HG02852 (cell line): ENCODE data around the gene SARS2.

ENCODE experiments used
- ATAC-seq: cut with Tn5 transposase; IDR thresholded peaks from one replicate; pipeline ENCODE4 v1.9.1; 2021; ENCODE audit warnings: mild to moderate bottlenecking, moderate library complexity; ENCODE audit not compliant: unreplicated experiment

SARS2 gene

DNA sequence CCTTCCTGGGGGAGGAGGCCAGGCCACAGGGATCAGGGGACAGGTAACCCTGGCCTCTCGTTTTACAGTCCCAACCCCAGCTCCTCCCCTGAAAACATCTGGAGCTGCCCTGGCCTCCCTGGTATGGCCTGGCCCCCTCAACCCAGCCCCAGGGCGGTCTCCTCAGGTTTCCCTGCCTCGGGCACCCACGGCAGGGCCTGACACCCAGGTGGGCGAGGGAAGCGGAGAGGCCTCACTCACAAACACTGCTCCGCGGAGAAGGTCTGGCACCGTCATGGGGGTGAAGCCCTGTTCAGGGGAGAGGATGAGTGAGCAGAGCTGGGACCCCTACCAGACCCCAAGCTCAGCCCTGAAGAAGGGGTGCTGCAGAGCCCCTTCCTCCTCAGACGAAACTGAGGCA lies 12.0 kb downstream of the SARS2 start:
- no peak for ATAC-seq

DNA sequence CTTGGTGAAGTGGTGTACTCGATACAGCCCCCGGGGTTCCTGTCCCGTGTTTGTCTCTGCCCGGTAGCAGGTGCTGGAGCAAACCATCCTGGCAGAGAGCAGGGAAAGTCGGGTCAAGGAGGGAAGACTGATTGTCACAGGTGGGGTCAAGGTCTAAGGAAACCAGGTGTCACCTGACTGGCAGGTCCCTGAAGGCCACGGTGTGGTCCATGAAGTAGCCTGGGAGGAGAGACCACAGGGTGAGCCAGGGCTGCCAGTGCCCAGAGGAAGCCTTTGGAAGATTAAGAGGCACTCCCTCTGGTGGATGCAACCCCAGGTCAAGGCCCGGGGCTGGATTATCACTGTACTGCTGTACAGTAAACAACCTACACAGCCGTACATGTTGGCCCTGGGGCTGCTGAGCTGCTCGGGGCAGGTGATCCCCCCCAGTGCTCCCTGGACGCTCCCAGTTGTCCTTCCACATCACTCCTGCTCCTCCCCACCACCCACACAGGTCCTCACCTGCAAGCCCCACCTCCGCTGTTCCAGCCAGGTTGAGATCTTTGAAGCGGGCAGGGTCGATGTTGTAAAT lies 12.6 kb downstream of the SARS2 start:
- no peak for ATAC-seq

DNA sequence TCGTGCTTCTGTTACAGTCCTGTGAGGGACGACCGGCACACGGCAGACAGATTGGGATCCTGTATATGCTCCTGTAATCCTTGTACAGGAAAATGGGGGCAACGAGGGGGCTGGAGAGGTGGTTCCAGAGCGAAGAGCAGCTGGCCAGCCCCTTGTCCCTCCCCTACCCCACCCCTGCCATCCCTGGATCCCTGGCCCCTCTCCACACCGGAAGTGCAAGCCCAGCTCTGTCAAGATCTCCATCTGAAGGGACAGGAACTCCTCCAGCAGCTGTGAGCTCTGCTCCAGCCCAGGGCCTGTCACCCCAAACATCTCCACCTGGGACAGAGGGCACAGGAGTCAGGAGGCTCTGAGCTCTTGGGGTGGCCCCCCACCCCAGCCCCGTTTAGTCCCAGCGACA lies 13.0 kb downstream of the SARS2 start:
- ATAC-seq: no peak

DNA sequence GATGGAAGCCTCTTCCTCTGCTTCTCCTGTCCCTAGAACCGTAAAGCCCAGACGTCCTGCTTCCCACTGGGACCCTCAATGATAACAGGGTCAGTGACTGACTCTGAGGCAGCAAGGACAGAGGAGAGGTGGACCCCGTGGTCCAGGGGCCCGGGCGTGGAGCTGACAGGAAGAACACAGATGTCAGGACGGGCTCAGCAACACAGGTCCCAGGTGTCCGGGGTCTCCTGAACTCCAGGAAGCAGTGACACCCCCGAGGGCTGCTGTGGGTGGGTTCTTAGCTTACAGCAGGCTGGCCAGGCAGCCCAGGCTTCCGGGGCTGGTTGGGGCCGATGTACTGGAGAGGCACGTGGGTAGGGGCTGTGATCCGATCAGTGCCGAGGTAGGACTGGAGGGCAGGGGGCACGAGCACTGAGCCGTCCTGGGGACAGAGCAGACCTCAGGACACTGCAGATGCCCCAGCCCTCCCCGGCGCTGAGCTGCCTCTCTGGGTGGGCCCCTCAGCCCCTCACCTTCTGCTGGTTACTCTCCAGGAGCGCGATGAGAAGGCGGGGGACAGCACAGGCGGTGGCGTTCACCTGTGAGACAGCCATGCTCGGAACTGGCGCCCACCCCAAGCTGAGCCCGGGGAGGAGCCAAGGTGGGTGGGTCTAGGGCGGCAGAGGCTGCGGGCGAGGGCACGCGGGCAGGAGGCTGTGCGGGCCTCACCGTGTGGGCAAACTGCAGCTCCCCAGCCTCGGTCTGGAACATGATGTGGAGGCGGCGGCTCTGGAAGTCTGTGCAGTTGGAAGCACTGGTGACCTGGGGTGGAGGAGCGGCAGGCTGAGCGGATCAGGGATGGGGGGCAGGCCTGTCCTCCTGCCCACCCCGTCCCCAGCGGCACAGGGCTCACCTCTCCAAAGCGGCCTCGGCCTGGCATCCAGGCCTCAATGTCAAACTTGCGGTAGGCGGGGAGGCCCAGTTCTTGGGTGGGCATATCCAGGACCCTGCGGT lies 14.9 kb downstream of the SARS2 start:
- ATAC-seq: no peak

DNA sequence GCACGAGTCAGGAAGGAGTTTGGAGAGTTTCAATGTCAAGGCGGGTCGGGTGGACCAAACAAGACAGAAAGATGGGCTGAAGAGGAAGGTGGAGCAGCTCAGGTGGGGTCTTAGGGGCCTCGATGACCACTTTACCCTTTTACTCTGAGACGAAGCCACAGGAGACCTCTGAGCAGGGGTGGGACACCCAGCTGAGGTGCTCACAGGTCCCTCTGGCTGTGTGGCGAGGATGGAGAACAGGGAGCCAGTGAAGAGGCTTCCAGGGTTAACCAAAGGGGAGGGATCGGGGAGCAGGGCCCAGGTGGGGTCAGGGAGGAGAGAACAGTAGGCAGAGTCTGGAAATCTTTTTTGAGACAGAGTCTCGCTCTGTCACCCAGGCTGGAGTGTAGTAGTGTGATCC lies 16.6 kb downstream of the SARS2 start:
- no peak for ATAC-seq

DNA sequence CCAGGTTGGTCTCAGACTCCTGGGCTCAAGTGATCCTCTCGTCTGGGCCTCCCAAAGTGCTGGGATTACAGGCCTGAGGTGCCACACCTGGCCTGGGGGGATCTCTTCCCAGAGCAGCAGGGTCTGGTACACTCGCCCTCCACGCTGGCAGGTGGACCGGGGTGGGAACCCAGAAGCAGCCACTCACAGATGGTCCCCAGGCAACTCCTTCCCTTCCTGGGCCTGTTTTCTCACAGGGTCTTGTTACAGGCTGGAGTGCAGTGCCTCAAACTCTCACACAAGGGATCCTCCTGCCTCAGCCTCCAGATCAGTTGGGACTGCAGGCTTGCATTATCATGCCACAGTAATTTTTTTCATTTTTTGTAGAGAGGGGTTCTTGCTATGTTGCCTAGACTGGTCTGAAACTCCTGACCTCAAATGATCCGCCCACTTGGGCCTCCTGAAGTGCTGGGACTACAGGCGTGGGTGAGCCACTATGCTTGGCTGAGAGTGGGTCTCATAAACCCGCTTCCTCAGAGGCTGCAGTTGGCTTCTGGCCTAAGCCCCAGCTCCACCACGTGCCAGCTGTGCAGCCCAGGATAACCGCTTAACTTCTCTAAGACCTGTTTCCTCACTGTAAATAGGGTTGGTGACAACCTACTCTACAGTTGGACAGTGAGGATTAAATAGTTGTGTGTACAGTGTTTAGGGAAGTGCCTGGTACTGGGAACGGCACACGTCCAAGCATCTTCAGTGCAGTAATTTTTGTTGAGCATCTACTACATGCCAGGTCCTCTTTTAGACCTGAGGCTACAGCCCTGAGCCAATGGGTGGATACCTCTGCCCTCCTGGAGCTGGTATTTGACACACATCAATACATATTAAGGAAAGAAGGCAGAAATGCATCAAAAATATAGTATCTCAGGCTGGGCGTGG lies 17.7 kb downstream of the SARS2 start:
- ATAC-seq: no peak

DNA sequence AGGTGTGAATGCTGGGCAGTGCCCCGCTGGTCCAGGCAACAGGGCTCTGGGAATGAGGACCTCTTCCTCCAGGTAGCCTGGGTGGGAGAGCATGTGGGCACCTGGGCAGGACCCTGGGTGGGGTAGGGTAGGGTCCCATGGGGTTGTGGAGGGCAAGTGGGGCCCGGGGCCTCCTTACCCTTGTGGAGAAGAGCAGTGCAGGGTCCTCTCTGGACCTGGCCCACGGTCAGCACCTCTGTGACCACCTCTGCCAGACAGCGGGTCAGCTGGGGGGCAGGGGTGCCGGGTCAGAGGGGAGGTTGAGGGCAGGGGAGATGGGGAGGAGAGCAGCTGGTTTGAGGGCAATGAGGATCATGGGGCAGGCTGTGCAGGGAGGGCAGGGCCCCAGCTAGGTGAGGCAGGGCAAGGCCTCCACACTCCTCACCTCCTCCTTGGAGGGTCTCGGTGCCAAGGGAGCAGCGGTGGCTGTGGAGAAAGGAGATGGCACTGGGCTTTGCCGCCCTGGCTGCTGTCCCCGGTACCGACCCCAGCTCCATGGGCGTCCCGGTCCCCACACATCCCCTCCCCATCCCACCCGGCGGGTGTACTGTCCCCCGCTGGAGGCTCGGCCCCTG lies 19.1 kb downstream of the SARS2 start:
- ATAC-seq: no peak

DNA sequence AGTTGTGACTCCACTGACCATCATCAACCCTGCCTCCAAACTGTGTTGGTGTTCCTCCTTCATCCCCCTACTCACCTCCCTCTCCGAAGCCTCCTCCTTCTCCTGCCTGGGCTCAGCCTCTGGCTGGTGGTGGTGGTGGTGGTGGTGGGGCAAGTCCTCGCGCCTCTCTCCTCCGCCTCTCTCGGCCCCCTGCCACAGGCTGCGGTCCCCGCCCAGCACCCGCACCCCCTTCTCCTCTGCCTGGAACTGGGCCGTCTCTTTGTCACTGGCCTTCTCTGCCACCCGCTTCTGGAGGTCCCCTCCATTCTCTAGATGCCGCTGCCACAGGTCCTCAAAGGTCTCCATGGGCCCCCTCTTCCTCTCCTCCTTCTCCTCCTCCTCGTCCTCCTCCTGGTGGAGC lies 20.1 kb downstream of the SARS2 start:
- ATAC-seq: no peak

DNA sequence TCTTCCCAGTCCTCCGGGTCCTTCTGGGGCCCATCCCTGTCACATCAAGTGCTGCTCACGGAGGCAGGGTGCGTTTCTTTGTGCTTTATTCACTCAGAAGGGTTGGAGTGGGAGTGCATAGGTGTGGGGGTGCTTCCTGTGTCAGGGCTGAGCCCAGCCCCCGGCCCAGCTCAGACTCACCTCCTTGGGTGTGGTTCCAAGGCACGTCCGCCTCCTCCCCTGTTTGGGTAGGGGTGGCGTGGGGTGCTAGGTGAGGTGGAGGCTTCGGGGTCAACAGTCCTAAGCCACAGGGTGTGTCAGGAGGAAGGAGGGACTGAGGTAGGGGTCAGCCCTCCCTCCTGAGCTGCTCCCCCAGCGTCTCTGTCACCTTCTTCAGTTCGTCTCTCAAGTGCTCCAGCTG lies 21.7 kb downstream of the SARS2 start:
- no peak for ATAC-seq

DNA sequence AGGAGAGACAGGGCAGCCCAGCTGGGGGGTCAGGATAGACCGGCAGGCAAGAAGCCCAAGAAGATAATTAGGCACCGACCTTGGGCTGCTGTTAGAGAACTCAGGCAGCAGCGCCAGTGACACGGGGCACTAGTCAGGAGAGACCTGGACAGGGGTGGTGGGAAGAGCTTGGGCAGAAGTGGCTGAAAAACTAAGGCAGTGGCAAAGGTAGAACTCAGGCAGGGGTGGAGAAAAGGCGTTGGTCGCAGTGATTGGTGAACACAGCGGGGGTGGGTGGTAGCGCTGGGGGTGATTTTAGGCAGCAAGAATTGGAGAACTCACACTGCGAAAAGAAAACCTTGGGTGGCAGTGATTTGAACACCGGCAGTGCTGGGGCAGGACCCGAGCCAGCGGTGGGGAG lies 22.9 kb downstream of the SARS2 start:
- no peak for ATAC-seq

DNA sequence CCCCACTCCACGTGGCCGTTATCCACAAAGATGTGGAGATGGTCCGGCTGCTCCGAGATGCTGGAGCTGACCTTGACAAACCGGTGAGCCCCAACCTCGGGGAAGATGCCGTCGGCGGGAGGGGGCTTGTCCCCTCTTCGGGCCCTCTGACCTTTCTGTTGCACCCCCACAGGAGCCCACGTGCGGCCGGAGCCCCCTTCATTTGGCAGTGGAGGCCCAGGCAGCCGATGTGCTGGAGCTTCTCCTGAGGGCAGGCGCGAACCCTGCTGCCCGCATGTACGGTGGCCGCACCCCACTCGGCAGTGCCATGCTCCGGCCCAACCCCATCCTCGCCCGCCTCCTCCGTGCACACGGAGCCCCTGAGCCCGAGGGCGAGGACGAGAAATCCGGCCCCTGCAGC lies 23.3 kb downstream of the SARS2 start:
- ATAC-seq: no peak

DNA sequence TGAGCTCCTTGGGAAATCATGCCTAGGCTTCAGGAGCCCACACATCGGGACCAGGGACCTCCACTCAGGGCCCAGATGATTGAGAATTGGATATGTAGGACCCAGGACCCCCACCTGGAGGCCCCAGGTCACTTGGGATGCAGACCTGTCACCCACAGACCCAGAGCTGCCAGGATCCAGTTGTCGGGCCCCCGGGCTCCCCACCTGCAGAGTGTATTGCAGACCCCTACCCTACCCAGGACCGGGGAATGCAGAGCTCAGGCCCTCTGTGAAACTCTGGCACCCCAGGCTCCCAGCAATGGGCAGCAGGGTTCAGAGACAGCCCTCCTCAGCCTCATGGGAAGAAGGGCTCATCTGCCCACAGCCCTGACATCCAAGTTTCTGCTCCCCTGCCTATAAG lies 24.9 kb downstream of the SARS2 start:
- ATAC-seq: no peak

DNA sequence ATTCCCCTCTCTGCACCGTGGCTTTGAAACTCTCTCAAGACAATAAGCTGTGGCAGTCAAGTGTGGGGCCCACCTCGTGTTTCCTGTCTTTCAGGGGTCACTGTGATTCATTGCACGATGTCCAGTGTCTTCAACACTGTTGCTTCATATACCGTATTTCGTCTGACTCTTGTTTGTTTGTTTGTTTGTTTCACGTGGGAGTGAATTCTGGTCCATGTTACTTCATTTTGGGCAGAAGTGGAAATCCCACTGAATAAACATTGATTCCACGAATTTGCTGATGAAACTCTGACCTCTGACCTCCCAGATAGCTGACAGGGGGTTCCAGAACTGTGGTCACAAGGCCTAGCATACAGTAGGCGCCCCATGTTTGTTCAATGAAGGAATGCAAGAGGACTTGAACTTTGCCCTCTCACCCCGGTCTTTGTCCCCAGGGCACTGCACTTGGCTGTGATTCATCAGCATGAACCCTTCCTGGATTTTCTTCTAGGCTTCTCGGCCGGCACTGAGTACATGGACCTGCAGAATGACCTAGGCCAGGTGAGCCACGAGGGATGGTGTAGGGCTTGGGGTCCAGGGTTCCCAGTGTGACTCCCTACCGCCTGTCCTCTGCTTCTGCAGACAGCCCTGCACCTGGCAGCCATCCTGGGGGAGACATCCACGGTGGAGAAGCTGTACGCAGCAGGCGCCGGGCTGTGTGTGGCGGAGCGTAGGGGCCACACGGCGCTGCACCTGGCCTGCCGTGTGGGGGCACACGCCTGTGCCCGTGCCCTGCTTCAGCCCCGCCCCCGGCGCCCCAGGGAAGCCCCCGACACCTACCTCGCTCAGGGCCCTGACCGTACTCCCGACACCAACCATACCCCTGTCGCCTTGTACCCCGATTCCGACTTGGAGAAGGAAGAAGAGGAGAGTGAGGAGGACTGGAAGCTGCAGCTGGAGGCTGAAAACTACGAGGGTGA lies 25.7 kb downstream of the SARS2 start:
- ATAC-seq: no peak

DNA sequence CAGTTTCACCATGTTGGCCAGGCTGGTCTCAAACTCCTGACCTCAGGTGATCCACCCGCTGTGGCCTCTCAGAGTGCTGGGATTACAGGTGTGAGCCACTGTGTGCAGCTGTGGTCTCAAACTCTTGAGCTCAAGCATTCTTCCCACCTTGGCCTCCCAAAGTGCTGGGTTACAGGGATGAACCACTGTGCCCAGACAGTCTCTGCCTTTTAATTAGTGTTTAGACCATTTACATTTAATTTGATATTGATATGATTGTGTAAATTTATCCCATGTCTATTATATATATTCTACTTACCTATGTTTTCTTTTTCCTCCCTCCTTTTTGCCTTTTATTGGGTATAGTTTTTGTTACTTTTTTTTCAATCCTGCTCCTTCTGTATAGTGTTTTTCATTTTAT lies 28.9 kb downstream of the SARS2 start:
- ATAC-seq: no peak

DNA sequence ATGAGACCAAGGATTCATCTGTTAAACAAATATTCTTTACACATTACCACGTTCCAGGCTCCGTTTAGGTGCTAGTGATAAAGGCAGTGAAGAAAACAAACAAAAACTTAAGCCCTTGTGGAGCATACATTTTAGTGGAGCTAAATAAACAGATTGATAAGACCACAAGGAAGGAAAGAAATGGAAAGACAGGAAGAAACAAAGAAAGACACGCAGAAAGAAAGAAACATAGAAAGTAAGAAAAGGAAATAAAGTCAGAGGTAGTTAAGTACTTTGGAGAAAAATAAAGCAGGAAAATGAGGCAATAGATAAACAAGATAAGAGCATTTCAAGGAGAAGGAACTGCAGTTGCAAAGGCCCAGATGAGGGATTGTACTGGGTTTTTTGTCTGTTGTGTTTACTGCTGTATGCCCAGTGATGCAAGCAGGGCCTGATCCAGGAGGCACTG lies 29.8 kb downstream of the SARS2 start:
- no peak for ATAC-seq

DNA sequence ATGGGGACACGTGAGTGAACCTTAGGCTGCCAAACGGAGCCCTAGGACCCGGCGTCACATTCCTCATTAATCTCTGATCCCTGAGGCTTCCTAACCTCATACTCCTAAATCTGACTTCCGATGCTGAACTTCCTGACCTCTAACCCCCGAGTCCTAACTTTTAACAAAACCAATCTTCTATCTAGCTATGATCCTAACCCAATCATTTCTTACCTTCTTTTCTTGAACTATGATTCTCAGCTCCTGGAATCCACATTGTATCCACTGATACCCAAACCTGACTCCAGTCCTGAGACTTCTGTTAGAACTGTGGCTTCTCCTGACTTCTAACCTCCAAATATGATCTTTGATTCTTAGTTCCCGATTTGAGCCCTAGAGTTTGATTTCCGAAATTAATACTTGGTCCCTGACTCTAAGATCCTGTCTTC lies 30.3 kb downstream of the SARS2 start:
- ATAC-seq: no peak

DNA sequence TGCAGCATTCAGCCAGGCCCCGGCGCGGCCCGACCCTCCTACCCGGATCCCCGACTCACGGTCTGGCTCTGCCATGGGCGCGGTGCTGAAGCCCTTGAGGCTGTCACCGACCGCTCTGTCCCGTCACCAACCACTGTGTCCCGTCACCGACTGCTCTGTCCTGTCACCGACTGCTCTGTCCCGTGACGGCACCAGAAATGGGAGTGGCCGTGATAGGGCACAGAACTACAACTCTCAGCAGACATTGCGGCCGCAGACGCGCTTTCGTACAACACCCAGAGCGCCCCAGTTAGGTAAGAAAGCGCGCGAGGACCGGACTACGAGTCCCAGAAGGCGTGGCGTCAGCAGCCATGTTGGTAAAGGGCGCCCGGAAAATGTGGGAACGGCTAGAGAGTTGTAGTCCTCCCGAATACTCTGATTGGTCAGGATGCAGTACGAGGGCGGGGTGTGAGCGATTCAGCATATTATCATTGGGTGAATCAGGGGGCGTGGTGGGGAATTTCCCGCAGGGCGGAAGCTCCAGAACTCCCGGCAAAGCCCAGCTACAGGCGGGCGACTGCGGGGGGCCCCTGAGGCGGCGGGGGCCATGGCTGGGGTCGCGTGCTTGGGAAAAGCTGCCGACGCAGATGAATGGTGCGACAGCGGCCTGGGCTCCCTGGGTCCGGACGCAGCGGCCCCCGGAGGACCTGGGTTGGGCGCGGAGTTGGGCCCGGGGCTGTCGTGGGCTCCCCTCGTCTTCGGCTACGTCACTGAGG lies 30.9 kb downstream of the SARS2 start, which contains the start of the genes NFKBIB and SIRT2:
Gene NFKBIB, plus strand, starts transcription at position 523 of the 755 bp plus-strand sequence. Its CDS starts 64 bp downstream, at position 587.
Gene SIRT2, minus strand, starts transcription at position 172 of the 755 bp plus-strand sequence. Its CDS starts 97 bp downstream, at position 75.
- ATAC-seq: peak; percentile 86

DNA sequence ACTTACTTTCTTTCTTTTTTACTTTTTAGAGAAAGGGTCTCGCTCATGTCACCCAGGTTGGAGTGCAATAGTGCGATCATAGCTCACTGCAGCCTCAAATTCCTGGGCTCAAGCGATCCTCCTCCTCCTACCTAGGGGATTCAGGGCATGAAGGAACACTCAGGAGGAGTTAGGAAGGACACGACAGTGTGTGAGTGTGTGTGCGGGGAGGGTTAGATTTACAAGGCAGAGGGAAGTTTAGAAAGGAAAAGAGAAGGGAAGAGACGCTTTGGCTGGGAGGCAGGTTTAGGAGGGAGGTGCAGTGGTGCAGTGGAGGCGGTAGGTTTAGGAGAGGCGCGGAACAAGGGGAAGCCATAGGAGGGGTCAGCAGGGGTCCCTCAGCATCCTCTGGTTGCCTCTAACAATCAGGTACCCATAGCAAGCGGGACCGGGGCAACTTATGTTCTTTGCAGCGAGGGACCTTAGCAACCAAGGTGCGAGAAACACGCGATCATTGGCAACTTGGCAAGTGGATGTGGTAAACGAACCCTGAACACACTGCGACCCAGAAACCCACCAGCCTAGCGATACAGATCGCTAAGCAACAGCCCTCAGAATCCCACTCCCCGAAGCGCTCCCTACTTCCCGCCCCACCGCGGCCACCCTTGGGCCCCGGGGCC lies 31.6 kb downstream of the SARS2 start:
- no peak for ATAC-seq
